GM18519 (cell line): ENCODE results near the gene ACTR6.
A peak's percentile ranks its signal among the peaks of the same experiment; 100 is the strongest.
"Not testable (repeated sequence)": the region's sequence is repeated elsewhere in the genome, so short reads cannot be mapped to it uniquely, and the experiment has no call there.

Source experiments
- ATAC-seq: cut with Tn5 transposase; IDR thresholded peaks from one replicate; pipeline ENCODE4 v1.9.1; 2021; ENCODE audit warnings: mild to moderate bottlenecking, moderate library complexity; ENCODE audit not compliant: unreplicated experiment, low FRiP score

The ACTR6 gene

DNA sequence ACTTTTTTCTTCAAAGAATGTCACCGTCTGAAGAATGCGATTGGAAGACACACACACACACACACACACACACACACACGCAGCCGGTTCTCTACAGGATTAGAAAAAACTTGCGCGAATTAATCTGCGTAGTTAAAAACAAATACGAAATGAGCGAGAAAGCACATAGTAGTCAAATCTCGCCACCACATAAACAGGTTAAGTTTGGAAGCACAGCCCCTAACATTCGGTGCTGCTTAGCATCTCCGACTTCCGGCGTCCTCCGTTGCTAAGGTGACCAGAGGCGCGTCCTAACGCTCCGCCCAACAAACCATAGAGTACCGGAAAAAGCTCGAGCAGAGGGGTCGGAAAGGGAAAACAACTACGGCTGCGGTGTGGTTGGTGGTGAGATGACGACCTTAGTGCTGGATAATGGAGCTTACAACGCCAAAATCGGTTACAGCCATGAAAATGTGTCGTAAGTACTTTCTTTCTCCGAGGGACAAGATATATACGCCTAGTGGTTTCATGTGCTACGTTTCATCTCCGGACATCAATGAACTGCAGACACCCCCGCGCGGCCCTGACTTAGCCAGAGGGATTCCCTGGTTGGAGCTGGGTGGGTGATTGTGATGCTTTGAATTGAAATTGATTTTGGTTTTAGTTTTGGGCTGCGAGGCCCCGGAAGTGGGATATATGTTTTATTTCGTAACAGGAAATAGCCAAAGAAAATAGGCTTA, at the start of gene ACTR6:
Gene ACTR6 (plus strand): TSS at position 353 of the 719 bp plus-strand sequence. CDS start 37 bp downstream, at position 390.
- ATAC-seq, result peak; percentile 94

DNA sequence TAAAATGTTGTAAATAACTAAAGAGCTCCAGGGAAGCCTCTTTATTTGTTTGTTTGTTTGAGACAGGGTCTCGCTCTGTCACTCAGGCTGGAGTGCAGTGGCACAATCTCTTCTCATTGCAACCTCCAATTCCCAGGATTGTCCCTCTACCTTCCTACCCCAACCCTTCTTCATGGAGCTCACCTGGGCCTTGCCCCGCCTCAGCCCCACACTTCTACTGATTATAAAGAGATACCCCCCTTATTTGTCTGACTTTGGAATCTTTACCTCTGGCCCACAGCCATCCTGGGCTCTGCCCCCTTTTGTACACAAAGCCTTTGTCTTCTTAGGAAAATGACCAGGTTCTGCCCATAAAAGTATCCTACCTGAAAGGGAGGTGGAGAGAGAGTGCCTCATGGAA, 48.8 kb upstream of the ACTR6 start:
- ATAC-seq, result no peak

DNA sequence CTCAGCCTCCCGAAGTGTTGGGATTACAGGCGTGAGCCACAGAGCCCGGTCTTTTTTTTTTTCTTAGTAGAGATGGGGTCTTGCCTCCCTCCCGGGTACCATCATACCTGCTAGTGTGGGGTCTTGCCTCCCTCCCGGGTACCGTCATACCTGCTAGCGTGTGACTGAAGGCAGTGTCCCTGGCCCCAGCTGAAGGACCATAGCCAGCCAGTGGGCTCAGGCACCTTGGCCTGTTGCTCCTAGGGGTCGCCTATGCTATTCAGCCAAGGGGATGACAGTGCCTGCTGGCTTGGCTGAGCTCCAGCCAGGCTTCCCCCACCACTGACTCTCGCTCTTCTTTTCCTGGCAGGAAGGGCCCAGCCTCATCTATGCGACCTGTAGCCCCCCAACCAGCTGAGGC, 47.5 kb upstream of the ACTR6 start:
- ATAC-seq, result no peak

DNA sequence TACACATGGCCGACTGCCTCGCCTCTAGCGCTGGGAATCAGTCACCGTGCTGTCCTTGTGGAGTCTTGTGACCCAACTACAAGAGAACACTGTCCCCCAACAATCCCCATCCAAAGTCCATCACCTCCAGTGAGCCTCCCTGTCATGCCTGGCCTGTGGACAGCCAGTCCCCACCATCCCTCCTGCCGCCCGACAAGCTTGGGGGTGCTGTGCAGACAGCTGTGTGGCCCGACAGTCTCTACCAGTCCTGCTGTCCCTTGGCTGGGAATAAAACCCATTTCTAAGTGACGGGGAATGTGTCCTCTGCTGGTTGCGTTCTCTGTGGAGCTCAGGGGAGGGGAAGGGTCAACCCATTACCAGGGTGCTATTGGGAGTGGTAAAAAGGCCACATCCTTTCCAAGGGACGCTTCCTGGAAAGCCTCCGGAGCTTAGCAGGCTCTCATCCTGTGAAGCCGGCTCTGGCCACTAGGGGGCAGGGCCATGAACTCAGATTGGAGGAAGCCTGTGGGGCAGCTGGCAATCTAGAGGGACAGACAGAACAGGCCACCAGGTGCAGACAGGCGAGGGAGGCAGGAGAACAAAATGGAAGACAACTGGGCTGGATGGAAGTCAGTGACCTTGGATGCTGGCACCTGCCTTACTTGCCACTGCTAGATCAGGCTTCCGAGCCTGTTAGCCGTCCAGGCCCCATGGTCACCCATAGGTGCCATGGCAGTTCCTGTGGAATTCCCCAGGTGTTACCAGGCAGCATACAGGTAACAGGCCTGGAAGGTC, 46.0 kb upstream of the ACTR6 start:
- no peak for ATAC-seq

DNA sequence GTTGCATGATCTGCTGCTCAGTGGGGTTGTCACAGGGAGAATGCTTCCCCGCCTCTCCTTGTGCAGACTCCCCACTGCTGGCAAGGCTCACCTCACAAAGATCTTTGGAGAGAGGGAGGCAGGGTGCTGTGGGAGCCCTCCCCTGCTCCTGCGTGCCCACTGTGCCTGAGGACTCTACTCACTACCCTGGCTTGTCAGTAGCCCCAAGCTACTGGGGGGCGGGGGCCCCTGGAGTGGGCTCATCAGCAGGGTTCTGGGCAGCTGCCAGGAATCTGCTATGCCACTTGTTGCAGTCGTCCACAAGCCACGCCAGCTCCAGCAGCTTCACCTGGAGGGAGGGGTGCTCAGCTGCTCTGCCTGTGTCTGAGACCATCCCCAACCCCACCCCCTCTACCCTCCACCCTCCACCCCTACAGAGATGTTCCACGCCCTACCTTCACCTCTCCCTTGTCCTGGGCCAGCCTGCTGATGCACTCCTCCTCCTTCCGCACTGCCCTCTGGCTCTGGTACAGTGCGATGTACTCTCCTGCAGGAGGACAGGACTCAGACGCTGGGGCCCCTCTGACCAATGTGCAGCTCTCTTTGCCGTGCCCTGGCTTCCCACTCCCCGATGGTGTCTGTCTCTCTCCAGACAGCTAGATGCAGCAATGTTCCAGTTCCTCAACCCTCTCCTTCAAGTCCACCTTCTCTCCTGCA, 43.7 kb upstream of the ACTR6 start:
- no peak for ATAC-seq

DNA sequence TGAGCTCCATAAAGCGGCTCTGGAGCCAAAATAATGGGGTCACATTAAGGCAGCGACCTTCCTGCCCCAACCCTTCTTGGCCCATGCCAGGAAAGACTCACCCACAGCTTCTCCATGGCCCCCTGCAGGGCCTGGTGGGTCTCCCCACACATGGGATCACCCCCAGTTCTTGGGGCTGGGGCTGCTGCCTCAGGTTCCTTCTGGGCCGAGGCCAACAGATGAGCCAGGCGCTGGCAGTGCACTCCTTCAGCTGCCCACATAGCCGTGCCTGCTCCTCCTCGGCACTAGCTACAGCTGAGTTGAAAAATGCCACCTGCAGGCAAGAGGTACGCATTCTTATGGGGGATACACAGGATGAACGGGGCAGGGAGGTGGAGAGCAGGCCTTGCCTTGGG, 43.2 kb upstream of the ACTR6 start:
- no peak for ATAC-seq

DNA sequence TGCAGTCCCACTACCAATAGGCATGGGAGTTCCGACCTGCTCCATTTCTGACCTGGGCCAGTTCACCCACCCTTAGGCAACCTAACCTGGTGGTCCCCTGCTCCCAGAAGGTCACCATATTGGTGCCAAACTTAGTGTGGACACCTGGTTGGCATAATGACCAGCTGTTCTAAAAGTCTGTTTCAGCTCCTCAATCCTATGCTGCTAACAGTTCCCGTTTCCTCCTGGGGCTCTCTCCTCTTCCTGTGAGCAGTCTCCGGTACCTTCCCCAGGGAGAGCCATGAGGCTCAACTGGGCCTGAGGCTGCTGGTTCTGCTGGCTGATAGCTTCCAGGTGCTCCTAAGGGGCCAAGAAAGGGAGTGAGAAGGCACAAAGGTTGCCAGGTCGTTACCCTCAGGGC, 42.1 kb upstream of the ACTR6 start:
- ATAC-seq, result no peak

DNA sequence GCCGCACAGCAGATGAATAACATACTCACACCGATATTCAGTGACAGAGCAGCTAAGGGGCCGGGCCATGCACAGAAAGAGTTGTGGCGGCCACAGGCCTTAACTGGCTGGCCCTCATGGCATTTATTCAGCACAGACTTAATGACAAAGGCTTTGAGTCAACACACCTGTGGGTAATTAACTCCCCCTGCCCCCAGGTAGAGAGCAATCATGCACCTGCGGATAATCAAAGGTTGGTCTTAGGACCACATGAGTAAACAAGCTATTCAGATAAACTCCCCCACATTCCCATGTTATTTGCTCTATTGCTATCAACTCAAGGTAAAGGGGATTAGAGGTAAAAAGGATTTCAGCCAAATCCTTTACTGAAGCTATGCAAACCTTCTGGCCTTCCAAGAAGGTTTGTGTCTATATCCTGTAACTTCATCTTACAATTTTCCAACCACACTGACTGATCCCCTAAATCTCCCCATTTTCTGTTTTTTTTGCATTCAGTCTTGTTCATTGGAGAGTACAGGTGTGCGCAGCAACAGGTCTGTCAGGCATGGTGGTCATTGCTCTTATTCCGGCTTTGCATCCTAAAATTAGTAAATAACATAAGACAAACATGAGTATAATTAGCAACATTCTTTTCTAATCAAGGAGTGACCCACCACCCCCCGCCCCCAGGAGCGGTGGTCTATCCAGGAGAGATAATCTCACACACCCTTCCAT, 41.1 kb upstream of the ACTR6 start:
- ATAC-seq, result no peak

DNA sequence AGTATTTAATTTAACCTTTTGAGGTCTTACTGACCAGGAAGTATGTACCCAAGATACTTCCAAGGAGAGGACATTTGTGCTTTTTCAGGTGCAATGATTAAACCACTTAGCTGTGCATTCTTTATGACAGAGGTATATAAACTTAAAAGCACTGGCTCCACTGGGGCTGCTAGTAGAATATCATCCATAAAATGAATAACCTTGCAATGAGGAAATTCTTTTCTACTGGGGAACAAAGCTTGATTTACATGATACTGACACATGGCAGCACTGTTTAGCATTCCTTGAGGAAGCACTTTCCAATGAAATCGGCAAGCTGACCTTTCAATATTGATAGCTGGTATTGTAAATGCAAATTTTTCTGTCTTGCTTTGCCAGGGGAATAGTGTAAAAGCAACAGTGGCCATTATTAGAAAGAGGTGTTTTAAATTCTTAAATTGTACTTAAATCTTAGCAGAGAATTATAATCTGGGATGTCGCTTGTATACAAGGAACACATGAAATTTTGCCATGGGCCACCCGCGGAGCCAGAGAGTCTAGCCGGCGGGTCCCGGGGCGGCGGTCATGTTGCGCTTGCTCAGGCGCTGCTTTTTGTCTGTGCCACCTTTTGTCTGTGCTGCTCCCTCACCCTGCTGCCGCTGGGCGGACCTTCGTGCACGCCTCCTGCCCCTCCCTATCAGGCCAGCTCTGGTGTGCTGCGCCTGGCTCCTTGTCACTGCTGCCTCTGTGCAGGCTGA, 37.0 kb upstream of the ACTR6 start:
- ATAC-seq, result peak; percentile 99

DNA sequence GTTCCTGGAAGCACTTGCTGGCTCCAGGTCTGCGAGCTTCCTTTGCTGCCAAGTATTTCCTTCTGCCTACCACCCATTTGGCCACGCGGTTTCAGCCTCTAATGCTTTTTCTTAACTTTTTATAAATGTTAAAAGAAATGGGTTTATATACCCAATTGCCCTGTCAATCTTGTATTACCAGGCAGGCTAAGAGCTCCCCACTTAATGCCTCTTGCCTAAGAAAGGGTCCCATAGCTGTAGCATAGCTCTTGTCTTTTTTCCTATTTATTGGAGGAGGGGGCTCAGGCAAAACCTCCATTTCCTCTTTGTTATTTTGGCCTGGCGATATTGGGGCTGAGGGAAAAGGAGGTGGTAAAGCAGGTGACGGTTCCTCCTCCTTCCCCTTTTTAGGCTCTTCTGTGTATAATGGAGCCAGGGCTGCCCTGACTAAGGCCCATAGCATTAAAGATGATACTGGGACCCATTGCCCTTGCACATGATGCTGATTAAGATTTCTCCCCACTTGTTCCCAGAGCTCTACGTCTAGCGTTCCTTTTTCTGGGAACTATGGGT, 36.4 kb upstream of the ACTR6 start:
- no peak for ATAC-seq

DNA sequence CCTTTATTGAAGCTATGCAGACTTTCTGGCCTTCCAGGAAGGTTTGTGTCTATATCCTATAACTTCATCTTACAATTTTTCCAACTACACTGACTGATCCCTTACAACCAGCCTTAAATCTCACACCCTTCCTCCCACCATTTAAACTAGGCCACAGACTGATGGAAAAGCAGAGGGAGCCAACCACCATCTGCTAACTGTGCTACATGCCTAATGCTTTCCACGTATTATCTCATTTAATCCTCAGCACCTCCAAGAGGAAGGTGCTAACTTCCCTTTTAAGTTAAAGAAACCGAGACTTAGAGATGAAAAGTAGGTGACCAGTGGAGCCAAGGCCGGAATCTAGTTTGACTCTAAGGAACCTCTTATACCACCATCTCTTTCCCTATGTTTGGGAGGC, 35.3 kb upstream of the ACTR6 start:
- ATAC-seq, result no peak

DNA sequence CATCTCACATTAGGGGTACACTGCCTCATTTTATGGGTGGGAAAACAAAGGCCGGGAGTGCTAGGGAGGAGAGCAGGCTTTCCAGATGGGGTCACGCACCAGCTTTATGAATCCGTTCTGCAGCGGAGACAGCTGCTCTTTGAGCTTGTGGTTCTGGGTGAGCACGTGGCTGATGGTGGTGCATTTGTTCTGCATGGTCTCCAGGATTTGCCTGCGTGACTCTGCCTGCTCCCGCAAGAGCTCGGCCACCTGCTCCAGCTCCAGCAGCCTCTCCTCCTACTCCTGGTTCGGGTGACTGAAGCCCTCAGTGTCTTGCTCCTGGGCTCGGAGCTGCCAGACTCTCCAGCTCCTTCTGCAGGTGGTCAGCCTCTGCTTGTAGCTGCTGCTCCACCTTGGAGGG, 34.4 kb upstream of the ACTR6 start:
- no peak for ATAC-seq

DNA sequence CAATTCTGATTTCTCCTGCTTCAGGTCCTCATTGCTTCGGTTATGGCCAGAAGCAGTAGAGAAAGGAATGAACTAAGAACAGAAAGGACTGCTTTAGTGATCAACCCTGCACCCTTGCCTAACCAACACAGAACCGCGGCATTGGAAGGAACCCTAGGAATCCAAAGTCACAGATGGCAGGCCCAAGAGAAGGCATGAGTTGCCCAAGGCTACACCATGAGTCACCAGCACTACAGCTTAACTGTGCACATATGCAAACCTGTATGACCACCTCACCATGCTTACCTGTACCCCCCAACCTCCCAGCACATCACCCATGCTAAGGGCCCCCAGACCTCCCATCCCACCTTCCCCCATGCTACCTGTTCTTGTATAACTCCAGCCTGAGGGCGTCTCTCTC, 32.1 kb upstream of the ACTR6 start:
- ATAC-seq, result no peak

DNA sequence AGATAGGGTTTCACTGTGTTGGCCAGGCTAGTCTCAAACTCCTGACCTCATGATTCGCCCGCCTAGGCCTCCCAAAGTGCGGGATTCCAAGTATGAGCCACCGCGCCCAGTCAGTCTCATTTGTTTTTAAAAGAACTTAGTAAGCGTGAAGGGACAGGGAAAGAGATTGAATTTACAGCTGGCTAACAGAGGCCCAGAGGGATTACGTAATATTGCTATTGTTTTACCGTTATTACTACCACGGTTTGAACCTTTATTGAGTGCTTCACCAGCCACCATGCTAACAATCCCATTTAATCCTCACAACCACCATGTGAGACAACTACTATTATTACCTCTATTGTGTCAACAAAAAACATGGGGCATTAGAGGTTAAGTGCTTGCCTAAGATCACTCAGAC, 31.3 kb upstream of the ACTR6 start:
- ATAC-seq, result no peak

DNA sequence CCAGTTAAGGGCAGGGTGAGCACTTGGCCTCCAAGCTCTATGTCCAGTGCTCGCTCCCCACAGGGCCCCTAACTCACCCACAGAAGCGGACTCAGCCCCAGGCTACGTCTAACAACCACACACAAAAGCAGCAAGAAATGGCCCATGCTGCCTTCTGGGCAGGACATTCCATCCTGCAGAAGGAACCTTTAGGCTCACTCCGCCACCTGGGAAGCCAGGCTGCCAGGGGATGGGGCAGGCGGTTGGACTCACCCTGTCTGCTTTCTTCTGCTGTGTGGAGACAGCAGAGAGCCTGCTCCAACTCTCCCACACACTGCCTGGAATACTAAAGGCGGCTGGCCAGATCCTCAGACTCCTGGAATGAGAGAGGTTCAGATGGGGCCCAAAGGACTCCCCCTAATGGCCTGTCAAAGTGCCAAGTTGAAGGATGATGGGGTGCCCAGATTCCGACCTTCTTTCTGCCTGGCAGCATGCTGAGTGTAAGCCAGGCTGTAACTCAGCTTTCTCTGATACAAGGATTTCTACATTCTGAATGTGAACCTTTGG, 30.2 kb upstream of the ACTR6 start:
- no peak for ATAC-seq

DNA sequence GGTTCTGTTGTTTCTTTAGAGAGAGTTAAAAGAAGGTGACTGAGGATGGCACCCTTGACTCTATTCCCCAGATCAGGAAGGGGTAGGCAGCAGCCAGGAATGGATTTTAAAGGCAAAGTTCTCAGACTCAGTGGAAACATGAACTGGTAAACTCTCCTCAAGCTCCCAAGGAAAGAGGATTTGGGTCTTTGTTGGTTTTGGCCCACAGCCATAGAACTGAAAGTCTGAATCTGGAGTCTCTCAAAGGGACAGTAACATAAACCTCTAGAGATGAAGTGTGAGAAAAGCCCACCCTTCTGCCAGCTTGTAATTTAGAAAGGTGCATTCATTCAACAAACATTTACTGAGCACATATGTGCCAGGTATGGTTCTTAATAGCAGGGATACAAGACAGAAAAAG, 29.4 kb upstream of the ACTR6 start:
- no peak for ATAC-seq

DNA sequence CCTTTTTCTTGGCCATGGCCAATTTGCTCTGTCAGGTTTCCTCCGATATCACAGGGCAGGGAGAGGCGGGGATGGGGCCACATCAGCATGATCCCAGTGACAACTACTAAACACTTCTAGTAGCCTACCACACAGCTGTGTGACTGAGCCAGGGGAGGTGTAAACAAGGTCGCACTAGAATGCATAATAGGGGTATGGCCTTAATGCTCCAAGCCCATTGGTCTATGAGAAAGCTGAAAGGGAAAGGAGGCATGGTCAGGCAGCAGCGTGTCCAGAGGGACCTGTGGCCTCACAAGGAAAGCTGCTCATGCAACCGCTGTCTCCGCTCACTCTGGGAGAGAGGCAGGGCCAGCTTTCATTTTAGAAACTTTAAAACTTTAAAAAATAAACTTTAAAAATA, 27.5 kb upstream of the ACTR6 start:
- no peak for ATAC-seq

DNA sequence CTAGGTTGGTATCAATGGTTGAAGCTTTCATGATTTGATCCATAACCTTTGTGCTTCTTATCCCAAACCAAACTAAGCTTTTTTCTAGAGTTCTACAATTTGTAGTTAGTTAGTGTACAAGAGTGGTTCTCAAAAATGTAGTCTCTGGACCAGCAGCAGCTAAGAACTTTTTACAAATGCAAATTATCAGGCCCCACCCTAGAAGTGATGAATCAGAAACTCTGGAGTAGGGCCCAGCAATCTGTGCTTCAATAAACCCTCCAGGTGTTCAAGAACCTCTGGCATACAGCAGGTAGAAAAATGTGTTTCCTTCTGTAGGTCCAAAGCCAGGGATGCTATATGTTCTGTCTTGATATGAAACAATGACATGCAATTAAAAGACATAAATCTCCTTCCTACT, 26.1 kb upstream of the ACTR6 start:
- no peak for ATAC-seq

DNA sequence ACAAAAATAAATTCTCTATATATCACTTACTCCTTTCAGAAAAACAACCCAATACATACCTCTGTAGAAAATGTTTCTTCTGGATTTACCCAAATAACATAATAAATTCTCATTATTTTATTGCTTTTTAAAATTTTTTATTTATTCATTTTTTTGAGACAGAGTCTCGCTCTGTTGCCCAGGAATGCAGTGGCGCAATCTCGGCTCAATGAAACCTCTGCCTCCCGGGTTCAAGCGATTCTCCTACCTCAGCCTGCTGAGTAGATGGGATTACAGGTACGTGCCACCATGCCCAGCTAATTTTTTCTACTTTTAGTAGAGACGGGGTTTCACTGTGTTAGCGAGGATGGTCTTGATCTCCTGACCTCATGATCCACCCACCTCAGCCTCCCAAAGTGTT, 24.1 kb upstream of the ACTR6 start:
- ATAC-seq, result not testable (repeated sequence)

DNA sequence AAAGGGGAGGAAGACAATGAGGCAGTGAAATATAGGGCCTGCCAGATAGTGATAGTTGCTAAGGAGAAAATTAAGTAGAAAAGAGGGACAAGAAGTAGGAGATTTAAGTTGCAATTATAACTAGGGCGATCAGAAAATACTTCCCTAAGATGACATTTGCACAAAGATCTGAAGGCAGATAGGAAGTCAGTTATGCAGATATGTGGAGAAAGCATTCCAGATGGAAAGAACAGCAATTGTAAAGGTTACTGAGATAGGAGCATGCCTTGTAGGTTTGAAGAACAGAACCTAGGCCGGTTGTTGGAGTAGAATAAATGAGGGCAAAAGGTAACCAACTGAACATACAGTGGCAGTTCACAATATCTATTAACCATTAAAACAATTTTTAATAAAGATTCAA, 21.4 kb upstream of the ACTR6 start:
- ATAC-seq, result no peak
